ENCODE measurements around the gene CABLES2.

DNA sequence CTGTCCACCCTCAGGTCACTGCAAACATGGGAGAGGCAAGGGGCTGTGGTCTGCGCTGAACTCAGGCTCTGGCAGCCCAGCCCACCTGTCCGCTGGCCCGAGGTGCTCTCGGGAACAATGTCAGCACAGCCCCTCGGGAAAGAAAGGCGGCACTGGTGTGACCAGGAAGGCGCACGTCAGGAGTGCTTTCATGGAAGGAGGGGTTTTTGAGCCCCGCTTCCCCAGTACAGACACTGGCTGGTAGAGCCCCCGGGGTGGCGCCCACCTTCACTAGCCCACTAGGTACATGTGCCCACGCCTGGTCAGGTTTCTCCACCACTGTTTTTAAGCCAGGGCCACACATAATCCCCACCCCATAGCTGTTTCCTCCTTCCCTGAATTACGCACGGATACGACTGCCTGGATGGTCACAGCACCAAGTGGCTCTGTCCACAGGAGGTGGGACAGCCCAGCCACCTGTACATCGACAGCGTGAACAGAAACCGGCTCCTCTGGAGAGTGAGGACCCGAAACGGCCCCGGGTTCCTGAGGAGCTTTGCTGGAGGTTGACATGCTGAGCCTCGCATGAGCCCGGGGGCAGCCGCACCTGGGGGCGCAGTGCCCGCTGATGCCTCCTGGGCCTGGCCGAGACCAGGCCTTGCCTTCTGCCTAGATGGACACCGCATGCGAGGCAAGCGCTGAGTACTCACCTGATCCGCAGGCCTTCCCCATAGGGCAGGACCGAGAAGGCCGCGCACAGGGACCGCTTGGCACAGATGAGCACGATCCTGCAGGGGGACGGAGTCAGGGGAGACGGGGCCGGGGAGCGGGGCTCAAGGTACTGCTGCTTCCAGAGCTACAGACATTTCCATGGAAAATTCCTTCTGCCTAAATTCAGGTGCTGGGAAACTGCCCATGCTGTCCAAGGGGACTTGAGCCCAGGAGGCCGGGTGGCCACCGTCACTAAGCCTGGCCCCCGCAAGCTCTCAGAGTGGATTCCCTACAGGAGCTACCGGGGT, 12.5 kb downstream of the CABLES2 start:
- TF ChIP-seq, protein P1, sequence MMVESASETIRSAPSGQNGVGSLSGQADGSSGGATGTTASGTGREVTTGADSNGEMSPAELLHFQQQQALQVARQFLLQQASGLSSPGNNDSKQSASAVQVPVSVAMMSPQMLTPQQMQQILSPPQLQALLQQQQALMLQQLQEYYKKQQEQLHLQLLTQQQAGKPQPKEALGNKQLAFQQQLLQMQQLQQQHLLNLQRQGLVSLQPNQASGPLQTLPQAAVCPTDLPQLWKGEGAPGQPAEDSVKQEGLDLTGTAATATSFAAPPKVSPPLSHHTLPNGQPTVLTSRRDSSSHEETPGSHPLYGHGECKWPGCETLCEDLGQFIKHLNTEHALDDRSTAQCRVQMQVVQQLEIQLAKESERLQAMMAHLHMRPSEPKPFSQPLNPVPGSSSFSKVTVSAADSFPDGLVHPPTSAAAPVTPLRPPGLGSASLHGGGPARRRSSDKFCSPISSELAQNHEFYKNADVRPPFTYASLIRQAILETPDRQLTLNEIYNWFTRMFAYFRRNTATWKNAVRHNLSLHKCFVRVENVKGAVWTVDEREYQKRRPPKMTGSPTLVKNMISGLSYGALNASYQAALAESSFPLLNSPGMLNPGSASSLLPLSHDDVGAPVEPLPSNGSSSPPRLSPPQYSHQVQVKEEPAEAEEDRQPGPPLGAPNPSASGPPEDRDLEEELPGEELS (CRISPR knock-in tag; IDR thresholded peaks at IDR 0.05) = no peak
- TF ChIP-seq, protein P2, sequence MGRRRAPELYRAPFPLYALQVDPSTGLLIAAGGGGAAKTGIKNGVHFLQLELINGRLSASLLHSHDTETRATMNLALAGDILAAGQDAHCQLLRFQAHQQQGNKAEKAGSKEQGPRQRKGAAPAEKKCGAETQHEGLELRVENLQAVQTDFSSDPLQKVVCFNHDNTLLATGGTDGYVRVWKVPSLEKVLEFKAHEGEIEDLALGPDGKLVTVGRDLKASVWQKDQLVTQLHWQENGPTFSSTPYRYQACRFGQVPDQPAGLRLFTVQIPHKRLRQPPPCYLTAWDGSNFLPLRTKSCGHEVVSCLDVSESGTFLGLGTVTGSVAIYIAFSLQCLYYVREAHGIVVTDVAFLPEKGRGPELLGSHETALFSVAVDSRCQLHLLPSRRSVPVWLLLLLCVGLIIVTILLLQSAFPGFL (CRISPR knock-in tag; IDR thresholded peaks at IDR 0.05; ENCODE audit: borderline replicate concordance) = no peak
- no peak for TF ChIP-seq FOXP1 (CRISPR knock-in tag; IDR thresholded peaks at IDR 0.05; ENCODE audit: borderline replicate concordance)
- no peak for TF ChIP-seq ETV6 (CRISPR knock-in tag; IDR thresholded peaks at IDR 0.05)
- TF ChIP-seq, protein P3, sequence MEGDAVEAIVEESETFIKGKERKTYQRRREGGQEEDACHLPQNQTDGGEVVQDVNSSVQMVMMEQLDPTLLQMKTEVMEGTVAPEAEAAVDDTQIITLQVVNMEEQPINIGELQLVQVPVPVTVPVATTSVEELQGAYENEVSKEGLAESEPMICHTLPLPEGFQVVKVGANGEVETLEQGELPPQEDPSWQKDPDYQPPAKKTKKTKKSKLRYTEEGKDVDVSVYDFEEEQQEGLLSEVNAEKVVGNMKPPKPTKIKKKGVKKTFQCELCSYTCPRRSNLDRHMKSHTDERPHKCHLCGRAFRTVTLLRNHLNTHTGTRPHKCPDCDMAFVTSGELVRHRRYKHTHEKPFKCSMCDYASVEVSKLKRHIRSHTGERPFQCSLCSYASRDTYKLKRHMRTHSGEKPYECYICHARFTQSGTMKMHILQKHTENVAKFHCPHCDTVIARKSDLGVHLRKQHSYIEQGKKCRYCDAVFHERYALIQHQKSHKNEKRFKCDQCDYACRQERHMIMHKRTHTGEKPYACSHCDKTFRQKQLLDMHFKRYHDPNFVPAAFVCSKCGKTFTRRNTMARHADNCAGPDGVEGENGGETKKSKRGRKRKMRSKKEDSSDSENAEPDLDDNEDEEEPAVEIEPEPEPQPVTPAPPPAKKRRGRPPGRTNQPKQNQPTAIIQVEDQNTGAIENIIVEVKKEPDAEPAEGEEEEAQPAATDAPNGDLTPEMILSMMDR (IDR thresholded peaks at IDR 0.05) = no peak
- TF ChIP-seq, protein P4, sequence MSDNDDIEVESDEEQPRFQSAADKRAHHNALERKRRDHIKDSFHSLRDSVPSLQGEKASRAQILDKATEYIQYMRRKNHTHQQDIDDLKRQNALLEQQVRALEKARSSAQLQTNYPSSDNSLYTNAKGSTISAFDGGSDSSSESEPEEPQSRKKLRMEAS (CRISPR knock-in tag; IDR thresholded peaks at IDR 0.05) = no peak
- no peak for TF ChIP-seq ZNF416 (CRISPR knock-in tag; IDR thresholded peaks at IDR 0.05)
- TF ChIP-seq, protein P5, sequence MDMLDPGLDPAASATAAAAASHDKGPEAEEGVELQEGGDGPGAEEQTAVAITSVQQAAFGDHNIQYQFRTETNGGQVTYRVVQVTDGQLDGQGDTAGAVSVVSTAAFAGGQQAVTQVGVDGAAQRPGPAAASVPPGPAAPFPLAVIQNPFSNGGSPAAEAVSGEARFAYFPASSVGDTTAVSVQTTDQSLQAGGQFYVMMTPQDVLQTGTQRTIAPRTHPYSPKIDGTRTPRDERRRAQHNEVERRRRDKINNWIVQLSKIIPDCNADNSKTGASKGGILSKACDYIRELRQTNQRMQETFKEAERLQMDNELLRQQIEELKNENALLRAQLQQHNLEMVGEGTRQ (CRISPR knock-in tag; IDR thresholded peaks at IDR 0.05) = no peak
- no peak for TF ChIP-seq ZNF138 (CRISPR knock-in tag; conservative IDR thresholded peaks at IDR 0.05)
- TF ChIP-seq ZNF219 (CRISPR knock-in tag; IDR thresholded peaks at IDR 0.05; ENCODE audit: borderline replicate concordance) = no peak
- no peak for TF ChIP-seq NFE2L1 (CRISPR knock-in tag; IDR thresholded peaks at IDR 0.05)
- TF ChIP-seq, protein P6, sequence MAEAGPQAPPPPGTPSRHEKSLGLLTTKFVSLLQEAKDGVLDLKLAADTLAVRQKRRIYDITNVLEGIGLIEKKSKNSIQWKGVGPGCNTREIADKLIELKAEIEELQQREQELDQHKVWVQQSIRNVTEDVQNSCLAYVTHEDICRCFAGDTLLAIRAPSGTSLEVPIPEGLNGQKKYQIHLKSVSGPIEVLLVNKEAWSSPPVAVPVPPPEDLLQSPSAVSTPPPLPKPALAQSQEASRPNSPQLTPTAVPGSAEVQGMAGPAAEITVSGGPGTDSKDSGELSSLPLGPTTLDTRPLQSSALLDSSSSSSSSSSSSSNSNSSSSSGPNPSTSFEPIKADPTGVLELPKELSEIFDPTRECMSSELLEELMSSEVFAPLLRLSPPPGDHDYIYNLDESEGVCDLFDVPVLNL (CRISPR knock-in tag; IDR thresholded peaks at IDR 0.05; ENCODE audit: borderline replicate concordance, low read depth) = no peak
